ENCODE results near the gene PGRMC1. TPM values are rescaled to one million over a fixed set of nuclear protein-coding genes. Genes with fewer than 3 reads are reported as not detected.

PGRMC1 gene
- total and polyA plus RNA-seq, 9 of the 15 experiments (the other 6 are each of a cell fraction or from before 2014, with no cell fraction given): 27.4 to 115 (median 90.3) TPM

DNA sequence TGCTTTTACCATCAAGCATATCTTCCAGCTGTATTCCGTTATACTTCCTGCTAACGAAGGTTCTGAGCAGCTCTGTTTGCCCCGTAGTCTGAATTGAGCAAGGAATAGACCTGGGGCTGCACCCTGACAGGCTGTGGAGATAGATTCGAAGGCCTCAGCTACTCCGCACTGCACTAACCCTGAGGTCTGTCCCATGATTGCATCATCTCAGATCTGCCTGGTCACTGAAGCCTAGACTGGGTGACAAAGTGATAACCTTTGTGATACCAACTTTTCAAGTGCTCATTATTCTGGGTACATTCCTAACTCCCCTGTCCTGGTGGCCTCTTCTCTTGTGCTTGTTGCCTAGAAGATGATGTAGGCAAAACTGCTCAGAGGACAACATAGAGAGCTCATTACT lies 29.9 kb upstream of the PGRMC1 start (continued):
- TF ChIP-seq SMARCC2 (IDR thresholded peaks at IDR 0.05; ENCODE audit: low read depth): no peak
- no peak for TF ChIP-seq NR4A1 (CRISPR knock-in tag; IDR thresholded peaks at IDR 0.05)
- peak; percentile 36; the same call in 1 of the 2 replicates for TF ChIP-seq NR4A1 (tag; IDR thresholded peaks at IDR 0.05)
- TF ChIP-seq HSF4 (CRISPR knock-in tag; IDR thresholded peaks at IDR 0.05; ENCODE audit: borderline replicate concordance): 0 out of 2 replicates have a peak, but pooled peaks have one; percentile 23
- TF ChIP-seq, protein P1, sequence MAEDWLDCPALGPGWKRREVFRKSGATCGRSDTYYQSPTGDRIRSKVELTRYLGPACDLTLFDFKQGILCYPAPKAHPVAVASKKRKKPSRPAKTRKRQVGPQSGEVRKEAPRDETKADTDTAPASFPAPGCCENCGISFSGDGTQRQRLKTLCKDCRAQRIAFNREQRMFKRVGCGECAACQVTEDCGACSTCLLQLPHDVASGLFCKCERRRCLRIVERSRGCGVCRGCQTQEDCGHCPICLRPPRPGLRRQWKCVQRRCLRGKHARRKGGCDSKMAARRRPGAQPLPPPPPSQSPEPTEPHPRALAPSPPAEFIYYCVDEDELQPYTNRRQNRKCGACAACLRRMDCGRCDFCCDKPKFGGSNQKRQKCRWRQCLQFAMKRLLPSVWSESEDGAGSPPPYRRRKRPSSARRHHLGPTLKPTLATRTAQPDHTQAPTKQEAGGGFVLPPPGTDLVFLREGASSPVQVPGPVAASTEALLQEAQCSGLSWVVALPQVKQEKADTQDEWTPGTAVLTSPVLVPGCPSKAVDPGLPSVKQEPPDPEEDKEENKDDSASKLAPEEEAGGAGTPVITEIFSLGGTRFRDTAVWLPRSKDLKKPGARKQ (CRISPR knock-in tag; IDR thresholded peaks at IDR 0.05): no peak
- no peak; the same call in 1 of the 2 replicates for TF ChIP-seq ZNF316 (IDR thresholded peaks at IDR 0.05)
- TF ChIP-seq CXXC5 (CRISPR knock-in tag; IDR thresholded peaks at IDR 0.05): peak; percentile 42
- peak; percentile 96 for TF ChIP-seq CEBPG (CRISPR knock-in tag; IDR thresholded peaks at IDR 0.05)
- peak; percentile 98 to 99 for TF ChIP-seq CEBPG (tag; conservative IDR thresholded peaks at IDR 0.05 in 1 of 2, IDR thresholded peaks at IDR 0.05 in 1 of 2)
- TF ChIP-seq, protein P2, sequence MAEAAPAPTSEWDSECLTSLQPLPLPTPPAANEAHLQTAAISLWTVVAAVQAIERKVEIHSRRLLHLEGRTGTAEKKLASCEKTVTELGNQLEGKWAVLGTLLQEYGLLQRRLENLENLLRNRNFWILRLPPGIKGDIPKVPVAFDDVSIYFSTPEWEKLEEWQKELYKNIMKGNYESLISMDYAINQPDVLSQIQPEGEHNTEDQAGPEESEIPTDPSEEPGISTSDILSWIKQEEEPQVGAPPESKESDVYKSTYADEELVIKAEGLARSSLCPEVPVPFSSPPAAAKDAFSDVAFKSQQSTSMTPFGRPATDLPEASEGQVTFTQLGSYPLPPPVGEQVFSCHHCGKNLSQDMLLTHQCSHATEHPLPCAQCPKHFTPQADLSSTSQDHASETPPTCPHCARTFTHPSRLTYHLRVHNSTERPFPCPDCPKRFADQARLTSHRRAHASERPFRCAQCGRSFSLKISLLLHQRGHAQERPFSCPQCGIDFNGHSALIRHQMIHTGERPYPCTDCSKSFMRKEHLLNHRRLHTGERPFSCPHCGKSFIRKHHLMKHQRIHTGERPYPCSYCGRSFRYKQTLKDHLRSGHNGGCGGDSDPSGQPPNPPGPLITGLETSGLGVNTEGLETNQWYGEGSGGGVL (CRISPR knock-in tag; IDR thresholded peaks at IDR 0.05): no peak
- TF ChIP-seq TFAM (CRISPR knock-in tag; conservative IDR thresholded peaks at IDR 0.05): no peak
- TF ChIP-seq ATF1 (CRISPR knock-in tag; IDR thresholded peaks at IDR 0.05): no peak
- peak; percentile 22; the same call in 1 of the 2 replicates for TF ChIP-seq ATF1 (tag; IDR thresholded peaks at IDR 0.05)
- TF ChIP-seq PTBP1 (IDR thresholded peaks at IDR 0.05; ENCODE audit: low read depth, low read length): no peak
- TF ChIP-seq ETV6 (IDR thresholded peaks at IDR 0.05; ENCODE audit: borderline replicate concordance in 1 of 2, low read depth in 2 of 2, low read length in 1 of 2): no peak
- no peak for TF ChIP-seq ETV6 (CRISPR knock-in tag; IDR thresholded peaks at IDR 0.05; ENCODE audit: borderline replicate concordance)
- peak; percentile 11 for TF ChIP-seq MEIS2 (IDR thresholded peaks at IDR 0.05; ENCODE audit: partially characterized antibody)
- no peak for TF ChIP-seq ERF (CRISPR knock-in tag; IDR thresholded peaks at IDR 0.05)
- peak; percentile 66; the same call in 1 of the 2 replicates for TF ChIP-seq EP300 (IDR thresholded peaks at IDR 0.05; ENCODE audit: low read length)
- TF ChIP-seq ZNF57 (CRISPR knock-in tag; IDR thresholded peaks at IDR 0.05): no peak
- peak; percentile 82 for TF ChIP-seq NFE2 (IDR thresholded peaks at IDR 0.05; ENCODE audit: low read depth)
- no peak for TF ChIP-seq ZNF140 (CRISPR knock-in tag; IDR thresholded peaks at IDR 0.05)
- TF ChIP-seq, protein P3, sequence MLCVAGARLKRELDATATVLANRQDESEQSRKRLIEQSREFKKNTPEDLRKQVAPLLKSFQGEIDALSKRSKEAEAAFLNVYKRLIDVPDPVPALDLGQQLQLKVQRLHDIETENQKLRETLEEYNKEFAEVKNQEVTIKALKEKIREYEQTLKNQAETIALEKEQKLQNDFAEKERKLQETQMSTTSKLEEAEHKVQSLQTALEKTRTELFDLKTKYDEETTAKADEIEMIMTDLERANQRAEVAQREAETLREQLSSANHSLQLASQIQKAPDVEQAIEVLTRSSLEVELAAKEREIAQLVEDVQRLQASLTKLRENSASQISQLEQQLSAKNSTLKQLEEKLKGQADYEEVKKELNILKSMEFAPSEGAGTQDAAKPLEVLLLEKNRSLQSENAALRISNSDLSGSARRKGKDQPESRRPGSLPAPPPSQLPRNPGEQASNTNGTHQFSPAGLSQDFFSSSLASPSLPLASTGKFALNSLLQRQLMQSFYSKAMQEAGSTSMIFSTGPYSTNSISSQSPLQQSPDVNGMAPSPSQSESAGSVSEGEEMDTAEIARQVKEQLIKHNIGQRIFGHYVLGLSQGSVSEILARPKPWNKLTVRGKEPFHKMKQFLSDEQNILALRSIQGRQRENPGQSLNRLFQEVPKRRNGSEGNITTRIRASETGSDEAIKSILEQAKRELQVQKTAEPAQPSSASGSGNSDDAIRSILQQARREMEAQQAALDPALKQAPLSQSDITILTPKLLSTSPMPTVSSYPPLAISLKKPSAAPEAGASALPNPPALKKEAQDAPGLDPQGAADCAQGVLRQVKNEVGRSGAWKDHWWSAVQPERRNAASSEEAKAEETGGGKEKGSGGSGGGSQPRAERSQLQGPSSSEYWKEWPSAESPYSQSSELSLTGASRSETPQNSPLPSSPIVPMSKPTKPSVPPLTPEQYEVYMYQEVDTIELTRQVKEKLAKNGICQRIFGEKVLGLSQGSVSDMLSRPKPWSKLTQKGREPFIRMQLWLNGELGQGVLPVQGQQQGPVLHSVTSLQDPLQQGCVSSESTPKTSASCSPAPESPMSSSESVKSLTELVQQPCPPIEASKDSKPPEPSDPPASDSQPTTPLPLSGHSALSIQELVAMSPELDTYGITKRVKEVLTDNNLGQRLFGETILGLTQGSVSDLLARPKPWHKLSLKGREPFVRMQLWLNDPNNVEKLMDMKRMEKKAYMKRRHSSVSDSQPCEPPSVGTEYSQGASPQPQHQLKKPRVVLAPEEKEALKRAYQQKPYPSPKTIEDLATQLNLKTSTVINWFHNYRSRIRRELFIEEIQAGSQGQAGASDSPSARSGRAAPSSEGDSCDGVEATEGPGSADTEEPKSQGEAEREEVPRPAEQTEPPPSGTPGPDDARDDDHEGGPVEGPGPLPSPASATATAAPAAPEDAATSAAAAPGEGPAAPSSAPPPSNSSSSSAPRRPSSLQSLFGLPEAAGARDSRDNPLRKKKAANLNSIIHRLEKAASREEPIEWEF (CRISPR knock-in tag; IDR thresholded peaks at IDR 0.05): no peak

Measured in K562 (cell line).